ENCODE results near the gene SEMA3D. TPM values are rescaled to one million over a fixed set of nuclear protein-coding genes. Genes with fewer than 3 reads are reported as not detected.

The SEMA3D gene
- total RNA-seq, 6 experiments from 2014 or later = 0.18 to 1.3 (median 0.30) TPM

DNA sequence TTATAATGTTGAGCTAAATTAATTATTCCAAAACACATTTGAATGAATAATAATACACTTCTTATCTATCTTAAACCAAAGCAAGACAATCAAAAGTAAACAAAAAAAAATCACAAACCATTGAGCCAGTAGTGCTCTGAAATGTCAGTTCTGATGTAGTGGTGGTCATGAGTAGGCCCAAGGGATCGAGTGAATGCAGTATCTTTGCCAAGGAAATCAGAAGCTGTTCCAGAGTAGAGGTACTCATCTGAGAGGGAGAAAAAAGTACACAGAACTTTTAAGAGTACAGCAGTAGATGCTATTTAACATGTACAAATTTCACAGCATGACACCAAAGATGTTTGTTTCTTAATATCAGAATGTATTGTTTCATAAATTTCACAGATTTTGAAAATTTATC lies 121.5 kb downstream of the SEMA3D start:
- Histone ChIP-seq H3K4me3 (no peak overlapping the region), H3K4me1 (no peaks in the 10 kb centered on the region), H3K9me3 (no peaks in the 10 kb centered on the region), H3K27ac (no peak overlapping the region), H3K27me3 (no peaks in the 10 kb centered on the region), H3K36me3 (no peaks in the 10 kb centered on the region)
- intact Hi-C loops (cut with DNase I) = no loop called here
- DNase-seq (no peak), ATAC-seq (no peak)
- TF ChIP-seq POLR2A (IDR thresholded peaks at IDR 0.05) = no peak
- TF ChIP-seq, protein P1, sequence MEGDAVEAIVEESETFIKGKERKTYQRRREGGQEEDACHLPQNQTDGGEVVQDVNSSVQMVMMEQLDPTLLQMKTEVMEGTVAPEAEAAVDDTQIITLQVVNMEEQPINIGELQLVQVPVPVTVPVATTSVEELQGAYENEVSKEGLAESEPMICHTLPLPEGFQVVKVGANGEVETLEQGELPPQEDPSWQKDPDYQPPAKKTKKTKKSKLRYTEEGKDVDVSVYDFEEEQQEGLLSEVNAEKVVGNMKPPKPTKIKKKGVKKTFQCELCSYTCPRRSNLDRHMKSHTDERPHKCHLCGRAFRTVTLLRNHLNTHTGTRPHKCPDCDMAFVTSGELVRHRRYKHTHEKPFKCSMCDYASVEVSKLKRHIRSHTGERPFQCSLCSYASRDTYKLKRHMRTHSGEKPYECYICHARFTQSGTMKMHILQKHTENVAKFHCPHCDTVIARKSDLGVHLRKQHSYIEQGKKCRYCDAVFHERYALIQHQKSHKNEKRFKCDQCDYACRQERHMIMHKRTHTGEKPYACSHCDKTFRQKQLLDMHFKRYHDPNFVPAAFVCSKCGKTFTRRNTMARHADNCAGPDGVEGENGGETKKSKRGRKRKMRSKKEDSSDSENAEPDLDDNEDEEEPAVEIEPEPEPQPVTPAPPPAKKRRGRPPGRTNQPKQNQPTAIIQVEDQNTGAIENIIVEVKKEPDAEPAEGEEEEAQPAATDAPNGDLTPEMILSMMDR (IDR thresholded peaks at IDR 0.05) = no peak
- WGBS (ENCODE audit: insufficient coverage, low coverage, low lambda C conversion rate, missing lambda C conversion rate) = 27% methylated on average over 1 of the region's 1 CpG

DNA sequence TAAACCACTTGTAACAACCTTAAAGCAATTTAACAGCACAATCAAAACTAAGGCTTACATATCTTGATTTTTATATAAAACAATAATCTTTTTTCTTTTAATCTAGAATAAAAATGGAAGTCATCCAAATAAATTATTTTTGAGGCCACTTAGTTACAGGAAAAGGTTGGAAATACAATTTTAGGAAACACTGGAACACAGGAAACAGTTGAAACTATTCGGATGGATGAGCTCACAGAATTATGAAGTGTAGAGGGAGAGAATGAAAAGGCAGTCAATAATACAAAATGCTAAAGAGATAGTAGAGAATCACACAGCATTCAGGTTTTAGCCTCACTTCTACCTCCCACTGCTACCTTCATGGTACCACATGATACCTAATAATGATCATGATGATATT lies 124.2 kb downstream of the SEMA3D start:
- WGBS (ENCODE audit: insufficient coverage, low coverage, low lambda C conversion rate, missing lambda C conversion rate) = 53% methylated on average over 1 of the region's 1 CpG
- Histone ChIP-seq H3K4me3 (no peak overlapping the region), H3K4me1 (no peaks in the 10 kb centered on the region), H3K27me3 (no peaks in the 10 kb centered on the region), H3K9me3 (no peaks in the 10 kb centered on the region), H3K27ac (no peak overlapping the region), H3K36me3 (no peaks in the 10 kb centered on the region)
- ATAC-seq (no peak), DNase-seq (no peak)
- intact Hi-C loops (cut with DNase I) = no loop called here
- TF ChIP-seq, protein P1 (IDR thresholded peaks at IDR 0.05) = no peak
- no peak for TF ChIP-seq POLR2A (IDR thresholded peaks at IDR 0.05)

DNA sequence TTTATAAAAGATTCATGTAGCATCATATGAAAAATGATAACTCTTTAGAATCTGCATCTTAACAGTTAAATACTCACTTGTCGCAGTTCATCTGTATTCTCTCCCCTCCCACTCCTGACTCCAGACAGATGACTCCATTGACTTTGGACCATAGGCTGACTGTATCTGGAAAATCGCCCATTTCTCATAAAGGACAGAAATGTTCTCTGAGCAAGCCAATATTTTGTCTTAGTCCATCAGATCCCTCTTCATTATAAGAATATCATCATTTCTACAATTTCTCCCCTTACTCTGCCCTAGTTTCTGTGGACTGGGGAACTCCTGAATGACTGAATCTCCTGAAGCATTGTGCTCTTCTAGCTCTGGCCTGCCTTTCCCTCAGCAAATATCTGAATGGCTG lies 125.4 kb downstream of the SEMA3D start:
- Histone ChIP-seq H3K4me3 (no peak overlapping the region), H3K27me3 (no peaks in the 10 kb centered on the region), H3K9me3 (no peaks in the 10 kb centered on the region), H3K36me3 (no peaks in the 10 kb centered on the region), H3K27ac (no peak overlapping the region), H3K4me1 (no peaks in the 10 kb centered on the region)
- intact Hi-C loops (cut with DNase I) = no loop called here
- no peak for TF ChIP-seq POLR2A (IDR thresholded peaks at IDR 0.05)
- TF ChIP-seq, protein P1 (IDR thresholded peaks at IDR 0.05) = no peak
- no peak for ATAC-seq
- no peak for DNase-seq
- 61% methylated on average over 2 of the region's 2 CpGs for WGBS (ENCODE audit: insufficient coverage, low coverage, low lambda C conversion rate, missing lambda C conversion rate)

DNA sequence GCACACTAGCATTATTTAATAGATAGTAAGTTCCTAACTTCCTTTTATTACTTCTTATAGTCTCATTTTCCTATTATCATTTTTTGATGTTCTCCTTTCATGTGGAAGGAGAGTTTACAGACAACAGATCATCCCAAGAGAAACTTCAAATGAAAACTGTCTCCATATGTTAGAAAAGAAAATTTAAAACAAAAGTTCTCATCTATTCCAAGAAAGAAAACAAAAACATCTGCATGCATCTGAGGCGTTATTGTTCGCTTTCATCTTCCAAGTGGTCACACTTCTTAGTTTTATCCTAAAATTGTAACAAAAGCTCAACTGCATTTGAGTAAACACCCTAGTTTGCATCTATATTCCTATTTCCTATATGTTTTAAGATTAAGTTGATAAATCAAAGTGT lies 126.2 kb downstream of the SEMA3D start:
- no peak overlapping the region for H3K4me3 ChIP-seq
- no peaks in the 10 kb centered on the region for H3K27me3 ChIP-seq
- no peaks in the 10 kb centered on the region for H3K9me3 ChIP-seq
- H3K4me1 ChIP-seq = no peaks in the 10 kb centered on the region
- WGBS (ENCODE audit: insufficient coverage, low coverage, low lambda C conversion rate, missing lambda C conversion rate) = 51% methylated on average over 2 of the region's 2 CpGs
- no peak for DNase-seq
- no peak for ATAC-seq
- TF ChIP-seq POLR2A (IDR thresholded peaks at IDR 0.05) = no peak
- TF ChIP-seq, protein P1 (IDR thresholded peaks at IDR 0.05) = no peak
- H3K36me3 ChIP-seq = no peaks in the 10 kb centered on the region
- intact Hi-C loops (cut with DNase I) = no loop called here
- no peak overlapping the region for H3K27ac ChIP-seq

DNA sequence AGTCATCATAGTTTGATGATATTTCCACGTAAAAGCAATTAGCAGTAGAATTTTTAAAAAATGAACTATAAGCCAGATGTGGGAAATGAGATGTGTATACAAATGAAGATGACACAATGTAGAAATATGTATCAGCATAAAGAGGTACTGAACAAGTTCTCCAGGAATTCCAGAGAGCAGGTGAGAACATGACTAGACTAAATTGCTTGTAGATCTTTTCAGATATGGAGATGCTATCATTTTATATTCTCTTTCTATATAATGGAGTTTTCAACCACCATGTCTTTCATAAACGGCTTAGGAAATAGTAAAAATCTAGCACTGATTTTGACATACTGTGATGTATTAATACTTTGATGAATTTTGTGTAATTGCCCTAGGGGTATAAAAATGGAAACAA lies 130.9 kb downstream of the SEMA3D start:
- 64% methylated on average over 2 of the region's 2 CpGs for WGBS (ENCODE audit: insufficient coverage, low coverage, low lambda C conversion rate, missing lambda C conversion rate)
- ATAC-seq (no peak), DNase-seq (no peak)
- no peaks in the 10 kb centered on the region for H3K36me3 ChIP-seq
- H3K27ac ChIP-seq = no peak overlapping the region
- intact Hi-C loops (cut with DNase I) = no loop called here
- no peak for TF ChIP-seq POLR2A (IDR thresholded peaks at IDR 0.05)
- no peak overlapping the region for H3K4me3 ChIP-seq
- H3K27me3 ChIP-seq = no peaks in the 10 kb centered on the region
- no peaks in the 10 kb centered on the region for H3K4me1 ChIP-seq
- no peaks in the 10 kb centered on the region for H3K9me3 ChIP-seq
